ENCODE results near the gene TRIM6. TPM values are rescaled to one million over a fixed set of nuclear protein-coding genes. Genes with fewer than 3 reads are reported as not detected.
A peak's percentile ranks its signal among the peaks of the same experiment; 100 is the strongest.
"Not testable (repeated sequence)": the region's sequence is repeated elsewhere in the genome, so short reads cannot be mapped to it uniquely, and the experiment has no call there.

Gene TRIM6
- 0.84 TPM for total RNA-seq
- long read RNA-seq, partial matches to known transcripts, result 0 of 1 reads
- long read RNA-seq, other reads (novel, unspliced or antisense), result 0 of 1 reads

GRCh38 chr11:5596607-5597201 is at the start of gene TRIM6:
TSS of gene TRIM6 (plus strand) at chr11:5596637. CDS start at chr11:5596898, 261 bp downstream.
- intact Hi-C loops (cut with DNase I), result loop anchor here (10.0 kb wide), 1 partner anchor 208 kb away; the partner anchor contains the start of gene OR52N2
- peak; percentile 69 for ATAC-seq
- DNase-seq (ENCODE audit: missing footprints), result peak; percentile 76

DNA sequence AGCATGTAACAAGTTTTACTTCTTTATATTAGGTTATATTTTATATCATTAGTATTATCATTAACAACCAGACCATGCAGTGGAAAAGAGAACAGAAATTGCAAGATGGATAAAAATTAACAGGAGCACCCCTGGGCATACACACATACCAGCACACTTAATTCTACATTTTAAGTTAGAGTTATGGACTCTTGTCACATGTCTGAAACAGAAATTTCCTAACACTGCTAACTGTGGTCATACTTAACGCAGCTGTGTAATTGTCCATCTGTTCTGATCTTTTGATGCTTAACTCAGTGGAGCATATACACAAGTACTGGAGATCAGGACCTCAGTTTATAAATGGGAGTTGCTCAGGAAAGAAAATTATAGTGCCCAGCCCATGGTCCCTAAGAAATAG is 48.5 kb upstream of the TRIM6 start:
- intact Hi-C loops (cut with DNase I), result no loop called here
- no peak for DNase-seq (ENCODE audit: missing footprints)
- ATAC-seq, result no peak

DNA sequence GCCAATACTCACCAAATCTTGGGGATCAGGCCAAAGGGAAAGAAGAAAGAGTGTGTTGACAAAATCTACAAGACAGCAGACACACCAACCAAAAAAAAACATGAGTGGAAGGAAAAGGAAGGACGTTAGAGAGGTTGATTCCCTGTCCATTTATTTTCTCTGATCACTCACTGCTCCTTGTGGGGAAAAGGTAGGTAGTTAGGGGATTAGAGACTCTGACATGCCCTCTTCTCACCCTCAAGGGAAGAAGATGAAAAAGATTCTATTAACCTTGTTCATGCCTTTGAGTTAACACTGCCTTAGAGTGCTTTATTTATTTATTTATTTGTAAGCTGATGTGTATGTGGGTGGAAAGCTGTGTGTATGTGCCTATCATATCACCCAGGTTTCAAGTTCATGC is 48.0 kb upstream of the TRIM6 start, which contains the start of gene OR52H1:
Gene OR52H1 (minus strand): TSS at position 101 of the 400 bp plus-strand sequence. CDS start 3,035 bp downstream, outside the sequence.
- ATAC-seq, result no peak
- intact Hi-C loops (cut with DNase I), result no loop called here

GRCh38 chr11:5550440-5551095 is 45.9 kb upstream of the TRIM6 start:
- intact Hi-C loops (cut with DNase I), result no loop called here
- DNase-seq (ENCODE audit: missing footprints), result no peak
- ATAC-seq, result no peak

More for the DNA sequence above, 48.0 kb upstream of the TRIM6 start, which contains the start of gene OR52H1:
- no peak for DNase-seq (ENCODE audit: missing footprints)

DNA sequence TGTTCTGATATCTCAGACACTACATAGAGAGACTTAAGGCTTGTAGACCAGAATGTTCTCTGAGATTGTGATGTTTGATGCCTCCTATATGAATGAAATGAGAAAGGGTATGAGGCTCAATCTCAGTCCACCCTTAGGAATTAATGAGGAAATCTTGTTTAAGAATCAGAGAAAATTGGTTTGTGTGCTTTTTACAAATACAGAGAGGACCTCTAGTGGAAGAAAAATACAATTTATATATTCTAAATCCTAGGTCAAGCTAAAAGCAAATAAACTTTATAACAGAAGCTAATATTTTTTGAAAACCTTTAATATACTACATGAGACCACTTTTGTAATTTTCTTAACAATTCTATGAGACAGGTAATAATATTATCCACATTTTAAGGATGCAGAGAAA is 43.1 kb upstream of the TRIM6 start:
- ATAC-seq, result no peak
- no peak for DNase-seq (ENCODE audit: missing footprints)
- intact Hi-C loops (cut with DNase I), result loop anchor here (2.0 kb wide), 1 partner anchor 77 kb away; no protein-coding TSS in a partner anchor

DNA sequence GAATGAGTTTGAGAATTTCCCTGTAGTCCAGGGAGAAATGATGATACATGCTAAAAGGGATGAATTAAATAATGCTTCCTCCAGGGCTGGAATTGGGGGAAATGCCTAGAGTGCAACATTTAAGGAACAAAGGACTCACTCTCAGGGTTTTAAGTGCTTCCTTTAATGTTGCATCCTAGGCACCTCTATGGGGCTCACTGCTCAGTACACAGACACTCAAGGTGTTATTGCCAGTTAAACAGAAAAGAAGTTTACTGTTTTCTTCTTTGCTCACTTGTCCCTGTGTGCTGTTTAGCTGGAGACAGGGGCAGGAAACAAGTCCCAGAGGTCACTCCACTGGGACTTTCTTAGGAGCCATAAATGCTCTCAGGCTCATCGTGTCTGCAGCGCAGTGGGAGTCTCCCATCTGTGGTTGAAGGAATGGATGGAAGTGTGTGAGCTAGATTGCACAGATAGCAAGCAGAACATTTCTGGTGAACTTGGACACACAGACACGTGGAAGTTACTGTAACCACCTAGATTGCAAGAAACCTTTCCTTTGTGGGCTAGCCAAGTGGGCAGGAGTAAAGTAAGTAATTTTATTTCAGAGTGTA is 39.7 kb upstream of the TRIM6 start:
- no peak for ATAC-seq
- DNase-seq (ENCODE audit: missing footprints), result no peak
- intact Hi-C loops (cut with DNase I), result no loop called here

- intact Hi-C loops (cut with DNase I), result no loop called here
These were observed 38.7 kb upstream of the TRIM6 start for GRCh38 chr11:5557751-5558150.

DNA sequence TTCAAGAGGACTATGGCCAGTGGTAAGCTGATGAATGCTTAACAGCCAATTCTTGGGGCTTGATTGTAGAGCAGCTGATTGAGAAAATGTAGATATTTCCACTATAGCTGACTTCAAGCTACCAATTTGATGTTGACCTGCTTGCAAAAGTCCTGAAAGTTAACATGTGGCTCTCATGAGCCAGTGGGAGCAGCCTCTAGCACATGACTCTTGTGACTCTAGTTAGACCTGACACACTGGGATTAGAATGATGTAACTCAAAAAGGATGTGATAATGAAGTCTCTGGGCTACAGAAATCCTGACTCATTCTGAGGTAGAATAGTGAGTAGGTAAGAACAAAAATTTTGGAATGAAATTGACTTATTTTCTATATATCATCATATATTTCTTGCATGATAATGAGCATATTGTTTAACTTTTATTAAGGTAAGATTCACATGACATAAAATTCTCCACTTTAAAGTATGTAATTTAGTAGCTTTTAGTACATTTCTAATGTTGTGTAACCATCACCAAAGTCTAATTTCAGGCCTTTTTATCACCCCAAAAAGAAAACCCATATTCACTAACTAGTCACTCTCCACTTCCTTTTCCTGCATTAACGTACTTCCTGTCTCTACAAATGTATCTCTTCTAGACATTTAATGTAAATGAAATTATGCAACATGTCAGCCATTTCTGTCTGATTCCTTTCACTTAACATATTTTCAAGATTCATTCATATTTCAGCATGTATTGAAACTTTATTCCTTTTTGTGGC is 32.0 kb upstream of the TRIM6 start:
- intact Hi-C loops (cut with DNase I), result no loop called here
- no peak for ATAC-seq
- no peak for DNase-seq (ENCODE audit: missing footprints)

More at GRCh38 chr11:5557751-5558150, 38.7 kb upstream of the TRIM6 start:
- no peak for ATAC-seq
- DNase-seq (ENCODE audit: missing footprints), result no peak

- DNase-seq (ENCODE audit: missing footprints) (no peak), ATAC-seq (no peak)
- intact Hi-C loops (cut with DNase I), result no loop called here
These were observed 21.8 kb upstream of the TRIM6 start for GRCh38 chr11:5574654-5575053.

GRCh38 chr11:5575152-5575551 is 21.3 kb upstream of the TRIM6 start:
- intact Hi-C loops (cut with DNase I), result no loop called here
- no peak for ATAC-seq
- no peak for DNase-seq (ENCODE audit: missing footprints)

DNA sequence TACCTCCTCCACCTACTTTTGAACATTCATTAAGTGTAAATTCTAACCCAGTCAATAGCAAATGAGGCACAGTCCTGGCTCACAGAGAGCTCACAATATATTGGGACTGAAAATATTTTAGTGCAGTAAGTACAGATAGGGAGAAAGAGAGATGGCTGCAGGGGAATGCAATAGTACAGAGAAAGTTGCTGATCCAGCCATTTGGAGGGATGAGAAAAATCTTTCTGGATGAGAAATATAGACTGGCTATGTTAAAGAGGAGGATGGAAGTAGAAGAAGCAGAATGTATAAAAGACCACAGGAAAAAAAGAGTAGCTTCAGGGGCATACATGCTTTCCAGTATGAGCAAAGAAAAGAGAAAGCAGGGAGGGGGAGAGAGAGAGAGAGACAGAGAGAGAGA is 19.3 kb upstream of the TRIM6 start:
- intact Hi-C loops (cut with DNase I), result no loop called here

GRCh38 chr11:5580577-5580976 is 15.9 kb upstream of the TRIM6 start, which contains the start of gene OR52B6:
TSS of gene OR52B6 (plus strand) at chr11:5580877. CDS start at chr11:5580877, 0 bp downstream.
- intact Hi-C loops (cut with DNase I), result no loop called here
- DNase-seq (ENCODE audit: missing footprints) (no peak), ATAC-seq (no peak)

More for the DNA sequence above, 19.3 kb upstream of the TRIM6 start:
- DNase-seq (ENCODE audit: missing footprints) (no peak), ATAC-seq (no peak)

DNA sequence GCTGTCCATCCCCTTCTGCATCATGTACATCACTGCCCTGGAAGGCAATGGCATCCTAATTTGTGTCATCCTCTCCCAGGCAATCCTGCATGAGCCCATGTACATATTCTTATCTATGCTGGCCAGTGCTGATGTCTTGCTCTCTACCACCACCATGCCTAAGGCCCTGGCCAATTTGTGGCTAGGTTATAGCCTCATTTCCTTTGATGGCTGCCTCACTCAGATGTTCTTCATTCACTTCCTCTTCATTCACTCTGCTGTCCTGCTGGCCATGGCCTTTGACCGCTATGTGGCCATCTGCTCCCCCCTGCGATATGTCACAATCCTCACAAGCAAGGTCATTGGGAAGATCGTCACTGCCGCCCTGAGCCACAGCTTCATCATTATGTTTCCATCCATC is 15.4 kb upstream of the TRIM6 start:
- DNase-seq (ENCODE audit: missing footprints) (no peak), ATAC-seq (no peak)
- intact Hi-C loops (cut with DNase I), result no loop called here

DNA sequence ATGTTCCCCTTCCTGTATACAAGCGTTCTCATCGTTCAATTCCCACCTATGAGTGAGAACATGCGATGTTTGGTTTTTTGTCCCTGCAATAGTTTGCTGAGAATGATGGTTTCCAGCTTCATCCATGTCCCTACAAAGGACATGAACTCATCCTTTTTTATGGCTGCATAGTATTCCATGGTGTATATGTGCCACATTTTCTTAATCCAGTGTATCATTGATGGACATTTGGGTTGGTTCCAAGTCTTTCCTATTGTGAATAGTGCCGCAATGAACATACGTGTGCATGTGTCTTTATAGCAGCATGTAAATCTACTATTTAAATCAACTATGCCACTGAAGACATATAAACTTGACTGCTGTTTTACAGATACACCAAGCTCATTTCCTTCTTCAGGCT is 12.0 kb upstream of the TRIM6 start:
- ATAC-seq; intact Hi-C loops (cut with DNase I); DNase-seq (ENCODE audit: missing footprints): not testable (repeated sequence)

GRCh38 chr11:5589906-5590305 is 6.5 kb upstream of the TRIM6 start:
- not testable (repeated sequence) for ATAC-seq; DNase-seq (ENCODE audit: missing footprints)
- intact Hi-C loops (cut with DNase I), result loop anchor here (10.0 kb wide), 1 partner anchor 215 kb away; the partner anchor contains the start of gene OR52N2

DNA sequence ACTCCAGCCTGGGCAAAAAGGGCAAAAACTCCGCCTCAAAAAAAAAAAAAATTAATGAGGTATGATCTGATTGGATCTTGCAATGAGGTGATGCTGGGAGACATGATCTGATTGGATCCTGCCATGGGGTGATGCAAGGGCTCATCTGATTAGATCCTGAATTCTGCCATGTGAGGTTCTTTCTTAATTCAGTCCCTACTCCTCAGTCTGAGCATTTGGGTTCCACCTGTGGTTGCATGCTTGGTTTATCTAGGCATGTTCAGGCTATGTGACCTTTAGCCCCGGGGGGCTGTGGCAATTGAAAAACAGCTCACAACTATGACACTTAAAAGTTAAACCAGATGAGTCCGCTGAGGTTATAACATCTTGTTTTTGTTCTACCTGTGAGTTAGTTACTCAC is 4.8 kb upstream of the TRIM6 start:
- DNase-seq (ENCODE audit: missing footprints), result no peak
- ATAC-seq, result no peak
- intact Hi-C loops (cut with DNase I), result loop anchor here (10.0 kb wide), 1 partner anchor 213 kb away; the partner anchor contains the start of gene OR52N2

DNA sequence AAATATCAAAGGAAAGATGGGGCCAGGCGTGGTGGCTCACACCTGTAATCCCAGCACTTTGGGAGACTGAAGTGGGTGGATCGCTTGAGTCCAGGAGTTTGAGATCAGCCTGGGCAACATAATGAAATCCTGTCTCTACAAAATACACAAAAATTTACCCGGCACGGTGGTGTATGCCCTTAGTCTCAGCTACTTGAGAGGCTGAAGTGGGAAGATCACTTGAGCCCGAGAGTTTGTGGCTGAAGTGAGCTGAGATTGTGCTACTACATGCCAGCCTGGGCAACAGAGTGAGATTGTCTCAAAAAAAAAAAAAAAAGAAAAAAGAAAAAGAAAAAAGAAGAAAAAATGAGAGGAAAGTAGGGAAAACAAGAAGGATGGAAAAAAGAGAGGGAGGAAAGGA is 3.8 kb upstream of the TRIM6 start:
- DNase-seq (ENCODE audit: missing footprints), result no peak
- no peak for ATAC-seq
- intact Hi-C loops (cut with DNase I), result loop anchor here (10.0 kb wide), 1 partner anchor 212 kb away; the partner anchor contains the start of gene OR52N2

DNA sequence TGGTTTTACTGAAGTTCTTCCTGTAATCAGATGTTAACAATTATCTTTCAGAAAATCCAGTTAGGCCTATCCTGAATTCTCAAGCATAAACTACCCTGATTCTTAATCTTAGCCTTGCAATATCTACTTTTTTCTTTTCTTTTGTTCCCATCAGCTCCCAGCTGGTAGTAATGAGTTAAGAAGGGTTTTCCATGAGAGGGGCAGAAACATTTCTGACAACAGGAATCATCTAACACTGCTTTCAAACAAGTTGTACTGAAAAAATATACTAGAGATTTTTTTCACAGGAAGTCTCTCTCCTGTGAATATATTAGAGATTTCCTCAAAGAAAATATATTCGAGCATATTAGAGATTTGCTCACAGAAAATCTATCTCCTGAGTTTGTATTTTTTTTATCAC is 3.3 kb upstream of the TRIM6 start:
- ATAC-seq (no peak), DNase-seq (ENCODE audit: missing footprints) (no peak)
- intact Hi-C loops (cut with DNase I), result loop anchor here (10.0 kb wide), 1 partner anchor 212 kb away; the partner anchor contains the start of gene OR52N2

GRCh38 chr11:5597953-5598352 is 1.5 kb downstream of the TRIM6 start:
- intact Hi-C loops (cut with DNase I), result loop anchor here (10.0 kb wide), 1 partner anchor 207 kb away; the partner anchor contains the start of gene OR52N2
- ATAC-seq (peak; percentile 33), DNase-seq (ENCODE audit: missing footprints) (no peak)
